HepG2 (cell line): ENCODE results near the gene RPL19. TPM values are rescaled to one million over a fixed set of nuclear protein-coding genes. Genes with fewer than 3 reads are reported as not detected.

ENCODE experiments used
- ATAC-seq: fragments of 200-7000 bp; cut with Tn5 transposase; 3 replicates; pipeline ENCODE4 v1.9.1; 2020; ENCODE audit warnings: mild to moderate bottlenecking, moderate library complexity
- BruUV-seq: library from RNA; stranded (reverse); fragments of 400-500 nt; replicated peaks from 2 replicates; lab custom pipeline; 2021; lab: Mats Ljungman, UMichigan
- CTCF ChIA-PET: fragments of 300-600 bp; formaldehyde crosslinking; extraction: SDS; loops from one replicate; lab custom pipeline; 2021; ENCODE audit warnings: low total read pairs, inconsistent platforms, low intra/inter-chr PET ratio; lab: Yijun Ruan, JAX
- POLR2A ChIA-PET: fragments of 350-600 bp; sonication (Branson Sonifier 250); formaldehyde crosslinking; loops from one replicate; lab custom pipeline; 2020; ENCODE audit warnings: antibody characterized with exemption, inconsistent platforms; lab: Yijun Ruan, JAX
- DNase-seq: peaks from one replicate; pipeline ENCODE4 v3.0.0-alpha.2; 2015; ENCODE audit warnings: low spot score
- FAIRE-seq: peaks from 3 replicates; lab custom pipeline; 2011; peaks lifted over from hg19 to GRCh38; lab: Jason Lieb, UNC
- H2AFZ ChIP-seq: one replicate; pipeline ENCODE4 v1.6.1; 2011; ENCODE audit warnings: low read length, inconsistent platforms
- H3K27ac ChIP-seq: fragments of 300-600 bp; 3 replicates; pipeline ENCODE4 v1.8.0; 2011; ENCODE audit warnings: mixed run types, mild to moderate bottlenecking, mixed read lengths, low read length, inconsistent platforms; ENCODE audit not compliant: insufficient read depth; ENCODE audit errors: extremely low read length
- H3K27me3 ChIP-seq, 2 experiments: fragments of 200-600 bp in 1 of 2; 2 replicates in 1 of 2; 3 replicates in 1 of 2; pipeline versions ENCODE4 v1.6.0 to v1.8.0; 2011; ENCODE audit warnings: low read length in 2 of 2, mild to moderate bottlenecking in 2 of 2, moderate library complexity in 2 of 2, inconsistent platforms in 1 of 2; ENCODE audit not compliant: insufficient read depth in 2 of 2, control insufficient read depth in 1 of 2
- H3K36me3 ChIP-seq, 2 experiments: fragments of 200-600 bp in 1 of 2; replicated peaks in 1 of 2; 2 replicates in 1 of 2; 3 replicates in 1 of 2; pipeline versions ENCODE4 v1.5.1 to v1.8.0; 2011; ENCODE audit warnings: low read length in 2 of 2, inconsistent platforms in 1 of 2; ENCODE audit not compliant: insufficient read depth in 2 of 2, control insufficient read depth in 1 of 2
- H3K4me1 ChIP-seq: 2 replicates; pipeline ENCODE4 v1.5.1; 2012; ENCODE audit warnings: low read length, inconsistent platforms; ENCODE audit not compliant: insufficient read depth
- H3K4me2 ChIP-seq: 2 replicates; pipeline ENCODE4 v1.6.0; 2011; ENCODE audit warnings: low read depth, low read length, inconsistent platforms
- H3K4me3 ChIP-seq, 3 experiments: fragments of 200-600 bp in 1 of 3; sonication (generic), shearing (Covaris generic) in 1 of 3; replicated peaks in 1 of 3; 2 replicates each; pipeline ENCODE4 v1.5.1; 2011 to 2016; ENCODE audit warnings: low read length in 3 of 3, inconsistent platforms in 2 of 3, low read depth in 2 of 3, mild to moderate bottlenecking in 2 of 3, control low read depth in 1 of 3, mixed read lengths in 1 of 3; ENCODE audit not compliant: insufficient read depth in 1 of 3
- H3K79me2 ChIP-seq: one replicate; pipeline ENCODE4 v1.6.1; 2011; ENCODE audit warnings: low read length, inconsistent platforms; ENCODE audit not compliant: insufficient read depth
- H3K9ac ChIP-seq: 2 replicates; pipeline ENCODE4 v1.6.0; 2011; ENCODE audit warnings: mild to moderate bottlenecking, low read depth, low read length, inconsistent platforms; ENCODE audit not compliant: insufficient read depth
- H3K9me3 ChIP-seq: 2 replicates; pipeline ENCODE4 v1.5.1; 2012; ENCODE audit warnings: mild to moderate bottlenecking, low read length
- H4K20me1 ChIP-seq: 2 replicates; pipeline ENCODE4 v1.6.0; 2011; ENCODE audit warnings: inconsistent platforms, mild to moderate bottlenecking, low read length, moderate library complexity; ENCODE audit not compliant: insufficient read depth
- BORCS8-MEF2B ChIP-seq: sonication (generic); formaldehyde crosslinking; IDR thresholded peaks from 2 replicates; pipeline ENCODE4 v1.8.0; 2022; ENCODE audit warnings: mild to moderate bottlenecking, missing genetic modification reagents
- CREB1 ChIP-seq, 2 experiments: fragments of 450-650 bp in 1 of 2; IDR thresholded peaks; 2 replicates each; pipeline ENCODE4 v1.6.1; 2016 to 2017; ENCODE audit warnings: control low read depth in 1 of 2, mild to moderate bottlenecking in 1 of 2, missing compliant biosample characterization in 1 of 2, missing genetic modification characterization in 1 of 2
- HDAC2 ChIP-seq: sonication (generic); formaldehyde crosslinking; IDR thresholded peaks from 2 replicates; pipeline ENCODE4 v1.4.0; 2020; ENCODE audit warnings: missing genetic modification reagents
- ISX ChIP-seq: sonication (generic); formaldehyde crosslinking; conservative IDR thresholded peaks from 2 replicates; pipeline ENCODE4 v1.5.0; 2020; ENCODE audit warnings: missing genetic modification reagents
- NFIB ChIP-seq: sonication (generic); formaldehyde crosslinking; IDR thresholded peaks from 2 replicates; pipeline ENCODE4 v1.9.0; 2021; ENCODE audit warnings: missing genetic modification reagents, mild to moderate bottlenecking, borderline replicate concordance
- SP4 ChIP-seq: sonication (generic); formaldehyde crosslinking; IDR thresholded peaks from 2 replicates; pipeline ENCODE4 v1.8.1; 2023; ENCODE audit warnings: mild to moderate bottlenecking, missing genetic modification reagents
- WGBS: methylation state at CpG from one replicate; pipeline ENCODE4 v1.1.6; 2017; ENCODE audit warnings: low lambda C conversion rate; 5-methylcytosine and 5-hydroxymethylcytosine counted together
- in situ Hi-C: cut with HindIII; loops from 2 replicates; pipeline ENCODE4 v1.10.0; 2017; ENCODE audit warnings: low pct_unique_long_range_greater_than_20kb; ENCODE audit not compliant: extremely low pct_ligation_motif_present
- intact Hi-C: fragments of 100-400 bp; cut with micrococcal nuclease; formaldehyde crosslinking; loops from one replicate; pipeline ENCODE4 v1.10.0; 2022; ENCODE audit not compliant: unreplicated experiment
- polyA plus RNA-seq, 8 experiments: library from polyadenylated mRNA; depleted of rRNA in 3 of 8; stranded (reverse) in 7 of 8; unstranded in 1 of 8; fragments of >200 nt; fragmentation: Illumina TruSeq in 4 of 8; extraction: Trizol in 4 of 8; gene quantifications; 2 replicates each; pipeline versions ENCODE4 v1.2.1 to v1.2.3, GENCODE V29; 2011 to 2016; ENCODE audit warnings: low read depth in 4 of 8, missing spikeins in 1 of 8, mixed read lengths in 1 of 8; ENCODE audit not compliant: insufficient read depth in 1 of 8
- total RNA-seq, 5 experiments: library from RNA; depleted of rRNA; stranded (reverse); fragments of >200 nt; fragmentation: Illumina TruSeq; extraction: Trizol; gene quantifications; 2 replicates each; pipeline ENCODE4 v1.2.3, GENCODE V29; 2016; ENCODE audit warnings: low read depth in 1 of 5
- TF ChIP-seq, protein P1 (sequence below): sonication (generic); formaldehyde crosslinking; IDR thresholded peaks from 2 replicates; pipeline ENCODE4 v1.4.0; 2020; ENCODE audit warnings: mild to moderate bottlenecking, missing genetic modification reagents
- TF ChIP-seq, protein P2 (sequence below): sonication (generic); formaldehyde crosslinking; IDR thresholded peaks from 2 replicates; pipeline ENCODE4 v1.5.1; 2020; ENCODE audit warnings: mild to moderate bottlenecking, missing genetic modification reagents, moderate library complexity
- TF ChIP-seq, protein P3 (sequence below): sonication (generic); formaldehyde crosslinking; IDR thresholded peaks from 2 replicates; pipeline ENCODE4 v1.5.0; 2020; ENCODE audit warnings: mild to moderate bottlenecking, missing genetic modification reagents

The RPL19 gene
- total and polyA plus RNA-seq, 2 of the 13 experiments (the other 11 are each of a cell fraction or from before 2014, with no cell fraction given), result 2,522 to 2,768 TPM

DNA sequence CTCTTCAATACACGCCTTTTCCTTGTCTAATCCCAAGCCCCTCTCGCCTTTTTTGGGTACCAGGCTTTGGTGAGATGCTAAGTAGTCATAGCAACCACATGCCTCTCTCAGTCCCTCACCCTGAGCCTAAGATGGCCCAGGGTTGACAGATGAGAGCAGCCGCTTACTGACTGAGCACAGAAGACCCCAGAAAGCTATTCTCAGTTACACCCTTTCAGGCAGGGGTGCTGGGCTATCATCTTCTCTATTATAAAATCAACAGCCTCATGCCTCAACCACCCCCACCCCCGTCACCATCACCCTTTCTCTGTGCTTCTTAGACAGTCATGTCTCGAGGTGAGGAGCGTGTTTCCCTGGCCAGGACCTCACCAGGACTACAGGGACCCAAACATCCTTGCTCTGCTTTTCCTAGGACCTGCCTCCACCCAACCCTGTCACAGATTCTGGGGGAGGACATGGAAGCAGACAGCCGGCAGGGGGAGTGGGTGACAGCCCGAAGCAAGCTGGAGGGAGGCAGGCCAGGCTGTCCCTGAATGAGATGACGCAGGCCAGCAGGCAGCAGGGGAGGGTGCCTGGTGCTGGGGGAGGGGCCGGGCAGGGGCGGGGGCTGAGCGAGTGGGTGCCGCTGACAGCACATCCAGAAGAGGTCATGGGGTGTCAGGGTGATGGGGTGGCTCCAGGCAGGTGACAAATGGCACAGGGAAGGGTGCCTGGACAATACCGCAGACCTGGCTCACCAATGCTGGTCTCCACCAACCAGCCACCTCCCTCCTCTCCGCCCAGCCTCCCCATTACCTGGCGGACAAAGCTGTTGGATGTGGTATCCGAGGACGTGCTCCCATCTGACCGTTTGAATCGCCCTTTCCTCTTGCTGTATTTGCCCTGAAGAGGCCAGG lies 5.7 kb upstream of the RPL19 start (continued):
- TF ChIP-seq, protein P1, sequence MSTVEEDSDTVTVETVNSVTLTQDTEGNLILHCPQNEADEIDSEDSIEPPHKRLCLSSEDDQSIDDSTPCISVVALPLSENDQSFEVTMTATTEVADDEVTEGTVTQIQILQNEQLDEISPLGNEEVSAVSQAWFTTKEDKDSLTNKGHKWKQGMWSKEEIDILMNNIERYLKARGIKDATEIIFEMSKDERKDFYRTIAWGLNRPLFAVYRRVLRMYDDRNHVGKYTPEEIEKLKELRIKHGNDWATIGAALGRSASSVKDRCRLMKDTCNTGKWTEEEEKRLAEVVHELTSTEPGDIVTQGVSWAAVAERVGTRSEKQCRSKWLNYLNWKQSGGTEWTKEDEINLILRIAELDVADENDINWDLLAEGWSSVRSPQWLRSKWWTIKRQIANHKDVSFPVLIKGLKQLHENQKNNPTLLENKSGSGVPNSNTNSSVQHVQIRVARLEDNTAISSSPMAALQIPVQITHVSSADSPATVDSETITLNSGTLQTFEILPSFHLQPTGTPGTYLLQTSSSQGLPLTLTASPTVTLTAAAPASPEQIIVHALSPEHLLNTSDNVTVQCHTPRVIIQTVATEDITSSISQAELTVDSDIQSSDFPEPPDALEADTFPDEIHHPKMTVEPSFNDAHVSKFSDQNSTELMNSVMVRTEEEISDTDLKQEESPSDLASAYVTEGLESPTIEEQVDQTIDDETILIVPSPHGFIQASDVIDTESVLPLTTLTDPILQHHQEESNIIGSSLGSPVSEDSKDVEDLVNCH, result no peak
- TF ChIP-seq, all 625 proteins: peak for 35

DNA sequence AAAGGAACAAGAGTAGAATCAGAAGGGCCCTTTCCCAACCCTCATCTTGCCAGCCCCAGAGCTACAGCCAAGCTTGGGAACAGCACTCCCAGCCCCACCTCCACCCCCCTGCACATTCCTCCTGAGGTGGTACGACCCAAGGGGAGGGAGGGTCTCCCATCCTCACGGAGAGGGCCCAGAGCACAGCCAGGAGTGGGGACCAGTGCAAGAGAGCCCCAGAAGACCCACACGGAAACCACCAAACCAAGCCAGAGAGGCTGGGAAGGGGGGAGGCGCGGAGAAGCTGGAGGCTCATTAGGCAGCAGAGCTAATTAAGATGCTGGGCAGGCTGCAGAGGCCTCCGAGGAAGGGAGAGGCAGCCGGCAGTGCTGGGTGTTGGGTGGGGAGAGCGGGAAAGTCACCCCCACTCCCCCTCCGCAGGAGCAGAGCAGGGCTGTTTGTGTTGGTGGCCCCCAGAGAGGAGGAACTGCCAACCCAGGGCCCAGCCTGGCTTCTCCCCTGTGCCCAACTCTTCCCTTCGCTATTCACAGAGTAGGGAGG lies 5.0 kb upstream of the RPL19 start:
- H3K27me3 ChIP-seq, result no peaks in the 10 kb centered on the region; a peak in 1 of 5 replicates
- no peaks in the 10 kb centered on the region for H3K9me3 ChIP-seq
- H3K27ac ChIP-seq, result no peak overlapping the region
- H3K36me3 ChIP-seq, result no peaks in the 10 kb centered on the region
- CTCF ChIA-PET, result interaction anchor here (0.9 to 1.7 kb wide), 3 partner anchors 41 to 50 kb away, joined by 3 to 6 read pairs (median 3); no protein-coding TSS in a partner anchor
- POLR2A ChIA-PET, result no interaction called here
- no peaks in the 10 kb centered on the region for H3K79me2 ChIP-seq
- H3K4me1 ChIP-seq, result peaks cover 43% of the 10 kb centered on the region
- H4K20me1 ChIP-seq, result no peaks in the 10 kb centered on the region
- FAIRE-seq (no peak), ATAC-seq (no peak), DNase-seq (no peak)
- H2AFZ ChIP-seq, result no peak overlapping the region
- no peak overlapping the region for H3K9ac ChIP-seq
- H3K4me3 ChIP-seq, result peak overlapping the region in 1 of 3 experiments; percentile 34; a peak in 1 of 6 replicates
- H3K4me2 ChIP-seq, result peak overlapping the region; percentile 48; the same call in 1 of the 2 replicates
- WGBS, result 70% methylated on average over 10 of the region's 10 CpGs
- in situ Hi-C loops, result no loop called here
- no TSS peak for BruUV-seq
- intact Hi-C loops, result loop anchor here (5.0 kb wide), 1 partner anchor 47 kb away; no protein-coding TSS in a partner anchor
- TF ChIP-seq CREB1 (IDR thresholded peaks at IDR 0.05) (no peak), CREB1 (CRISPR knock-in tag; IDR thresholded peaks at IDR 0.05) (no peak), ISX (CRISPR knock-in tag) (no peak), NFIB (0 out of 2 replicates have a peak, but pooled peaks have one; percentile 53), SP4 (CRISPR knock-in tag) (peak; percentile 24; the same call in 1 of the 2 replicates), BORCS8-MEF2B (no peak), HDAC2 (CRISPR knock-in tag) (no peak)
- TF ChIP-seq, protein P2, sequence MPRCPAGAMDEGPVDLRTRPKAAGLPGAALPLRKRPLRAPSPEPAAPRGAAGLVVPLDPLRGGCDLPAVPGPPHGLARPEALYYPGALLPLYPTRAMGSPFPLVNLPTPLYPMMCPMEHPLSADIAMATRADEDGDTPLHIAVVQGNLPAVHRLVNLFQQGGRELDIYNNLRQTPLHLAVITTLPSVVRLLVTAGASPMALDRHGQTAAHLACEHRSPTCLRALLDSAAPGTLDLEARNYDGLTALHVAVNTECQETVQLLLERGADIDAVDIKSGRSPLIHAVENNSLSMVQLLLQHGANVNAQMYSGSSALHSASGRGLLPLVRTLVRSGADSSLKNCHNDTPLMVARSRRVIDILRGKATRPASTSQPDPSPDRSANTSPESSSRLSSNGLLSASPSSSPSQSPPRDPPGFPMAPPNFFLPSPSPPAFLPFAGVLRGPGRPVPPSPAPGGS, result peak; percentile 33; the same call in 1 of the 2 replicates
- TF ChIP-seq, protein P3, sequence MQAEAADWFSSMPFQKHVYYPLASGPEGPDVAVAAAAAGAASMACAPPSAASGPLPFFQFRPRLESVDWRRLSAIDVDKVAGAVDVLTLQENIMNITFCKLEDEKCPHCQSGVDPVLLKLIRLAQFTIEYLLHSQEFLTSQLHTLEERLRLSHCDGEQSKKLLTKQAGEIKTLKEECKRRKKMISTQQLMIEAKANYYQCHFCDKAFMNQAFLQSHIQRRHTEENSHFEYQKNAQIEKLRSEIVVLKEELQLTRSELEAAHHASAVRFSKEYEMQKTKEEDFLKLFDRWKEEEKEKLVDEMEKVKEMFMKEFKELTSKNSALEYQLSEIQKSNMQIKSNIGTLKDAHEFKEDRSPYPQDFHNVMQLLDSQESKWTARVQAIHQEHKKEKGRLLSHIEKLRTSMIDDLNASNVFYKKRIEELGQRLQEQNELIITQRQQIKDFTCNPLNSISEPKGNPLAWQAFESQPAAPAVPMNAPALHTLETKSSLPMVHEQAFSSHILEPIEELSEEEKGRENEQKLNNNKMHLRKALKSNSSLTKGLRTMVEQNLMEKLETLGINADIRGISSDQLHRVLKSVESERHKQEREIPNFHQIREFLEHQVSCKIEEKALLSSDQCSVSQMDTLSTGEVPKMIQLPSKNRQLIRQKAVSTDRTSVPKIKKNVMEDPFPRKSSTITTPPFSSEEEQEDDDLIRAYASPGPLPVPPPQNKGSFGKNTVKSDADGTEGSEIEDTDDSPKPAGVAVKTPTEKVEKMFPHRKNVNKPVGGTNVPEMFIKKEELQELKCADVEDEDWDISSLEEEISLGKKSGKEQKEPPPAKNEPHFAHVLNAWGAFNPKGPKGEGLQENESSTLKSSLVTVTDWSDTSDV (CRISPR knock-in tag), result 0 out of 2 replicates have a peak, but pooled peaks have one; percentile 33
